Measurements from ENCODE around the gene CAMK1. TPM values are rescaled to one million over a fixed set of nuclear protein-coding genes. Genes with fewer than 3 reads are reported as not detected.

CAMK1 gene
- total RNA-seq, 1 donor from 2014 or later = 8.2 TPM

DNA sequence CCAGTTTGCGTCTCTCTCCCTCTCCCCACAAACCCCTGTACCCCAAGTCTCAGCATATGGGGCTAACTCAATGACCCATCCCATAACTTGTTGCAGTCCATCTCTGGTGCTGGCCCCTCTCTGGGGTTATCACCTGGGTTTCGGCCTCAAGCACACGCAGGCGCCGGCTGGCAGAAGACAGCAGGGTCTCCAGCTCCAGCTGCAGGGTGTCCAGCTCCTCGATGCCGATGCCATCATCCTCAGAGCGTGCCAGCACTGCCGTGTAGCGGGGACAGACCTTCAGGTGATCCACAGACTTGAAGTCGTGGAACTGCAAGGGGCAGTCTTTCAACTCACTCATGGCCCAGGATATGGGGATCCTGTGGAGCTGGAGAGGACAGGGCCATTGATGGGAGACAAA, 21.4 kb upstream of the CAMK1 start:
- Mint-ChIP-seq H3K27me3 (ENCODE audit: unreplicated experiment) (peaks cover 11% of the 10 kb centered on the region), H3K36me3 (ENCODE audit: unreplicated experiment) (peaks cover 8% of the 10 kb centered on the region), H3K27ac (ENCODE audit: unreplicated experiment) (no peak overlapping the region)

GRCh38 chr3:9787714-9788113, 18.0 kb upstream of the CAMK1 start:
- peaks cover 6% of the 10 kb centered on the region for H3K4me1 Mint-ChIP-seq (ENCODE audit: low read depth, unreplicated experiment)
- no peak overlapping the region for H3K27ac Mint-ChIP-seq (ENCODE audit: unreplicated experiment)
- peak overlapping the region; percentile 4 for H3K4me3 Mint-ChIP-seq (ENCODE audit: unreplicated experiment)
- H3K36me3 Mint-ChIP-seq (ENCODE audit: unreplicated experiment) = peaks cover 8% of the 10 kb centered on the region
- no peak for TF ChIP-seq CTCF (IDR thresholded peaks at IDR 0.05; ENCODE audit: partially characterized antibody, unreplicated experiment)
- H3K9me3 Mint-ChIP-seq (ENCODE audit: unreplicated experiment) = peaks cover 5% of the 10 kb centered on the region
- DNase-seq = no peak
- H3K27me3 Mint-ChIP-seq (ENCODE audit: unreplicated experiment) = peaks cover 2% of the 10 kb centered on the region

More for the DNA sequence above, 21.4 kb upstream of the CAMK1 start:
- Mint-ChIP-seq H3K4me1 (ENCODE audit: low read depth, unreplicated experiment) (peaks cover 7% of the 10 kb centered on the region), H3K9me3 (ENCODE audit: unreplicated experiment) (peaks cover 11% of the 10 kb centered on the region), H3K4me3 (ENCODE audit: unreplicated experiment) (peak overlapping the region; percentile 97)
- DNase-seq = no peak
- TF ChIP-seq CTCF (IDR thresholded peaks at IDR 0.05; ENCODE audit: partially characterized antibody, unreplicated experiment) = no peak

DNA sequence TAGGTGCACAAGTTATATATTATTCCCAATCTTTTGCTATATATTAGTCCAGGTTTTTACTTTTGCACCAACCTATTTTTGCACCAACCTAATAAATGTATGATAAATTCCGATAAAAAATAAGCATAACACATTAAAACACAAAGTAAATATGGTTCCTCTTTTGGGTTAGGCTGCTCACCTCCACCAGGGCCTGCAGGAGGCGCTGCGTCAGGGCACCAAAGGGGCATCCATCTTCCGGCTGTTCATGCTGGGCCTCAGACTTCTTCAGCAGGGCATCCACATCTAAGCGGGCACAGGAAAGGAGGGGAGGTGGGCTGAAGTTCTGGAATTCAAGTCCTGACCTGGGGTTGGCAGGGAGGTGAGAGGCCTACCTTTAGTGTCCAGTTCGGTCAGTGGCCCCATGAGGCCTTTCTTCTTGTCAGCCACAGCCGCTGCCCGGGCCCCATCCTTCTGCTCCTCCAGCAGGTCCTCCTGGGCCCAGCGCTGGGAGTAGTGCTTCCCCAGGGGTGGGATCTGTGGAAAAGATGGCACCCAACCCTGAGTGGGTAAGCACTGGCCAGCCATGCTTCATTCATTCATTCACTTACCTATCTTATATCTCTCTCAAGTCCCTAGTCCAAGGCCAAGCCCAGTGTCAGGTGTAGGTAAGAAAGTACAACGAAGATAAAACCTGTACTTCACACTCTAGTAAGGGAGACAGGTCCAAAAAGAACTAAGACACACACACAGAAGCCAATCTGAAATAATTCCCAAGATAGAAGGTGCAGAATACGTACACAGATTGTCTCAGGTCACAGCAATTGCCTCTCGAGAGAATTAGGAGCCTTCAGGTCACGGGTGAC, 17.3 kb upstream of the CAMK1 start:
- Mint-ChIP-seq H3K9me3 (ENCODE audit: unreplicated experiment) (peaks cover 3% of the 10 kb centered on the region), H3K36me3 (ENCODE audit: unreplicated experiment) (peaks cover 8% of the 10 kb centered on the region), H3K27me3 (ENCODE audit: unreplicated experiment) (peaks cover 2% of the 10 kb centered on the region), H3K4me3 (ENCODE audit: unreplicated experiment) (no peak overlapping the region), H3K27ac (ENCODE audit: unreplicated experiment) (peak overlapping the region; percentile 17), H3K4me1 (ENCODE audit: low read depth, unreplicated experiment) (peaks cover 6% of the 10 kb centered on the region)
- TF ChIP-seq CTCF (IDR thresholded peaks at IDR 0.05; ENCODE audit: partially characterized antibody, unreplicated experiment) = peak; percentile 49
- no peak for DNase-seq

DNA sequence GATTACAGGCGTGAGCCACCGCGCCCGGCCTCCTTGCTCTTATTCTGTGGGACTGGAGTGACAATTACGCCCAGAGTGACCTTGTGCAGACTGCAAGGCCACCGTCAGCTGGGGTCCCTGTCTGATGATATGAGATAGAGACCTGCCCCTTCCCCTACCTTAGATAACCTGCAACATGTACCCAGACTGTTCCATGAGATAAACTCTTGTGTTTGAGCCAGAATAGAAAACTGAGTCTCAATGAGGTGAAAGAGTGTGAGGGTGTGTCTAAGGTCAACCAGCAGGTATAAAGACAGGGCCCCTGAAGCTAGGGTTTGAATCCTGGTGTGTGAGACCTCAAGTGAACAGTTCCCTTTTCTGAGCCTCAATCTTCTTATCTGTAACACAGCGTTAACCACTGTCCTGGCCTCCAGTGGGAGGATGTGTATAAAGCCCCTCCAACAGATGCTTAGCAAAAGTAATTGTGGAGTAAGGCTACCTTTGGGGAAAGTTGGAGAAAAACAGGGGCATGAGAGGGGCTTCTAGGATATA, 16.5 kb upstream of the CAMK1 start:
- Mint-ChIP-seq H3K4me1 (ENCODE audit: low read depth, unreplicated experiment) (peaks cover 4% of the 10 kb centered on the region), H3K27me3 (ENCODE audit: unreplicated experiment) (peaks cover 2% of the 10 kb centered on the region), H3K27ac (ENCODE audit: unreplicated experiment) (peak overlapping the region; percentile 38), H3K36me3 (ENCODE audit: unreplicated experiment) (peaks cover 8% of the 10 kb centered on the region), H3K4me3 (ENCODE audit: unreplicated experiment) (no peak overlapping the region), H3K9me3 (ENCODE audit: unreplicated experiment) (no peaks in the 10 kb centered on the region)
- TF ChIP-seq CTCF (IDR thresholded peaks at IDR 0.05; ENCODE audit: partially characterized antibody, unreplicated experiment) = no peak
- no peak for DNase-seq

- peak overlapping the region; percentile 11 for H3K27ac Mint-ChIP-seq (ENCODE audit: unreplicated experiment)
- no peak for TF ChIP-seq CTCF (IDR thresholded peaks at IDR 0.05; ENCODE audit: partially characterized antibody, unreplicated experiment)
- DNase-seq = no peak
- H3K36me3 Mint-ChIP-seq (ENCODE audit: unreplicated experiment) = peaks cover 8% of the 10 kb centered on the region
- no peak overlapping the region for H3K4me3 Mint-ChIP-seq (ENCODE audit: unreplicated experiment)
- H3K9me3 Mint-ChIP-seq (ENCODE audit: unreplicated experiment) = no peaks in the 10 kb centered on the region
- H3K27me3 Mint-ChIP-seq (ENCODE audit: unreplicated experiment) = no peaks in the 10 kb centered on the region
- peaks cover 2% of the 10 kb centered on the region for H3K4me1 Mint-ChIP-seq (ENCODE audit: low read depth, unreplicated experiment)
These were observed 15.9 kb upstream of the CAMK1 start for GRCh38 chr3:9785602-9786001.

Measured in glutamatergic neuron (in vitro differentiated cells).